ENCODE results near the gene PAIP2B. TPM values are rescaled to one million over a fixed set of nuclear protein-coding genes. Genes with fewer than 3 reads are reported as not detected.

Gene PAIP2B
- polyA plus RNA-seq, 4 donors: 0.45 to 4.8 (median 1.4) TPM

DNA sequence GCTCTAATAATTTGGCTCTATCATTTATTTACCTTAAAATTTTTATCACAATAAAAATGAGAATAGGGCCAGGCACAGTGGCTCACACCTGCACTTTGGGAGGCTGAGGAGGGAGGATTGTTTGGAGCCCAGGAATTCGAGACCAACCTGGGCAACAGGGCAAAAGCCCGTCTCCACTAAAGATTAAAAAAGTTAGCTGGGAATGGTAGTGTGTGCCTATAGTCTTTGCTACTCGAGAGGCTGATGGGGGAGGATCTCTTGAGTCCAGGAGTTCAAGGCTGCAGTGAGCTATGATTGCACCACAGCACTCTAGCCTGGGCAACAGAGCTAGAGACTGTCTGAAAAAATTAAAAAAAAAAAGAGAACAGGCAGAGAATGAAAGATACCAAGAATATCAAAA is 90.7 kb downstream of the PAIP2B start:
- H3K27ac ChIP-seq (ENCODE audit: low read depth in 1 of 3, low read length in 2 of 3): no peak overlapping the region
- H3K4me3 ChIP-seq (ENCODE audit: low read depth in 1 of 3, low read length in 3 of 3): no peak overlapping the region
- FAIRE-seq (no peak), DNase-seq (no peak)
- 76 to 91% (median 81%) methylated on average over 3 of the region's 3 CpGs for WGBS, 3 donors
- H3K4me1 ChIP-seq (ENCODE audit: control insufficient read depth in 3 of 3, insufficient read depth in 2 of 3, low read depth in 1 of 3, low read length in 2 of 3): peaks cover 0 to 2% (median 2%) of the 10 kb centered on the region in 3 donors
- H3K27me3 ChIP-seq (ENCODE audit: control insufficient read depth in 3 of 3, insufficient read depth in 3 of 3, low read length in 3 of 3): no peaks in the 10 kb centered on the region
- peaks cover 10 to 36% (median 14%) of the 10 kb centered on the region in 3 donors for H3K36me3 ChIP-seq (ENCODE audit: control insufficient read depth in 3 of 3, insufficient read depth in 2 of 3, low read depth in 1 of 3, low read length in 3 of 3)
- no peaks in the 10 kb centered on the region for H3K9me3 ChIP-seq (ENCODE audit: control insufficient read depth in 2 of 2, insufficient read depth in 1 of 2, low read depth in 1 of 2, low read length in 1 of 2)

DNA sequence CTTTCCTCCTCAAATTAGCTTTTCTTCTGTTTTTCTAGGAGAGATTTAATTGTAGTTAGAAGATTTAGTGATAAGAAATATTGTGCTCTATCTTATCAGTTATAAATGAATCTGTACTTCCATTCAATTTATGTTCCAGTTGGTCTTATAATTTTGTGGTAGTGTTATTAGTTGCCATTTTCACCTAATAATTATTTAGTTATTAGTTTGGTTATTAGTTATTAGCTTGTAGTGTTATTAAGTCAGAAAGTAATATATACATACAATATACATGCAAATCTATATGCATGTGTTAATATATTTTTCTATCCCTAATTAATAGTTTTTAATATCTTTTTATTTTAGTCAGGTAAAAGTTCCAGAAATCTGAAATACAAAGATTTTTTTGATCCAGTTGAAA is 93.3 kb downstream of the PAIP2B start:
- DNase-seq (no peak), FAIRE-seq (no peak)
- Histone ChIP-seq H3K36me3 (ENCODE audit: control insufficient read depth in 3 of 3, insufficient read depth in 2 of 3, low read depth in 1 of 3, low read length in 3 of 3) (peaks cover 8 to 27% (median 9%) of the 10 kb centered on the region in 3 donors), H3K4me1 (ENCODE audit: control insufficient read depth in 3 of 3, insufficient read depth in 2 of 3, low read depth in 1 of 3, low read length in 2 of 3) (peaks cover 0 to 2% (median 2%) of the 10 kb centered on the region in 3 donors), H3K27me3 (ENCODE audit: control insufficient read depth in 3 of 3, insufficient read depth in 3 of 3, low read length in 3 of 3) (no peaks in the 10 kb centered on the region), H3K9me3 (ENCODE audit: control insufficient read depth in 2 of 2, insufficient read depth in 1 of 2, low read depth in 1 of 2, low read length in 1 of 2) (no peaks in the 10 kb centered on the region), H3K27ac (ENCODE audit: low read depth in 1 of 3, low read length in 2 of 3) (no peak overlapping the region), H3K4me3 (ENCODE audit: low read depth in 1 of 3, low read length in 3 of 3) (no peak overlapping the region)

Other genes starting within 250 kb of the PAIP2B start
- gene ANKRD53, start 248.5 kb downstream of the PAIP2B start, polyA plus RNA-seq: 1 to 10 TPM; 1.7 to 2.4 (median 2.2) TPM
- gene TEX261, start 232.2 kb downstream of the PAIP2B start, polyA plus RNA-seq: 10 to 100 TPM in 3 of 4 donors, 1 to 10 TPM in 1; 9.8 to 49.8 (median 29.0) TPM
- gene NAGK, start 158.5 kb downstream of the PAIP2B start, polyA plus RNA-seq: 10 to 100 TPM; 54.8 to 81.0 (median 73.9) TPM
- 10 to 100 TPM; 16.3 to 43.6 (median 31.5) TPM for gene MCEE, start 96.9 kb downstream of the PAIP2B start, polyA plus RNA-seq
- gene MPHOSPH10, start 96.5 kb downstream of the PAIP2B start, polyA plus RNA-seq: 10 to 100 TPM; 14.3 to 31.2 (median 18.5) TPM
- 100 to 1,000 TPM in 2 of 4 donors, 10 to 100 TPM in 2; 51.1 to 130 (median 80.4) TPM for gene ZNF638, start 104.7 kb upstream of the PAIP2B start, polyA plus RNA-seq
- 1 to 10 TPM in 3 of 4 donors, under 1 TPM in 1; 0.67 to 5.0 (median 3.2) TPM for gene DYSF, start 226.5 kb upstream of the PAIP2B start, polyA plus RNA-seq

Measured in small intestine (tissue), 7 donors.